CD8-positive, alpha-beta memory T cell (primary cell): Measurements from ENCODE around the gene CPNE6. TPM values are rescaled to one million over a fixed set of nuclear protein-coding genes. Genes with fewer than 3 reads are reported as not detected.

Experiments
- CTCF ChIA-PET: fragments of 350-600 bp; sonication (Branson Sonifier 250); formaldehyde crosslinking; loops from one replicate; lab custom pipeline; 2021; ENCODE audit warnings: antibody characterized with exemption; lab: Charles Lee
- POLR2A ChIA-PET: fragments of 350-600 bp; sonication (Branson Sonifier 250); formaldehyde crosslinking; loops from one replicate; lab custom pipeline; 2021; ENCODE audit warnings: antibody characterized with exemption; lab: Charles Lee
- DNase-seq, 5 donors: peaks; one replicate each; pipeline versions ENCODE4 v3.0.0 to v3.0.0-alpha.2; 2020 to 2022; ENCODE audit warnings: mixed read lengths in 1 of 5
- H3K27ac ChIP-seq: one replicate; pipeline ENCODE4 v1.7.0; 2013; ENCODE audit warnings: low read depth, mild to moderate bottlenecking, low read length, moderate library complexity
- H3K27me3 ChIP-seq: 2 replicates; pipeline ENCODE4 v1.7.0; 2013; ENCODE audit warnings: low read length, mild to moderate bottlenecking; ENCODE audit not compliant: insufficient read depth, poor library complexity, severe bottlenecking
- H3K36me3 ChIP-seq: 2 replicates; pipeline ENCODE4 v1.7.0; 2013; ENCODE audit warnings: mild to moderate bottlenecking, low read length, moderate library complexity; ENCODE audit not compliant: insufficient read depth
- H3K4me1 ChIP-seq: 2 replicates; pipeline ENCODE4 v1.7.0; 2013; ENCODE audit warnings: mild to moderate bottlenecking, low read length, moderate library complexity; ENCODE audit not compliant: insufficient read depth
- H3K4me3 ChIP-seq: 2 replicates; pipeline ENCODE4 v1.7.0; 2013; ENCODE audit warnings: mild to moderate bottlenecking, low read length
- H3K9me3 ChIP-seq: 2 replicates; pipeline ENCODE4 v1.7.0; 2013; ENCODE audit warnings: mild to moderate bottlenecking, low read length
- H3K27ac Mint-ChIP-seq, 8 donors: one replicate each; pipeline ENCODE4 v1.8.0; 2020 to 2021; ENCODE audit warnings: mixed read lengths in 8 of 8, mild to moderate bottlenecking in 6 of 8, inconsistent platforms in 3 of 8, moderate library complexity in 3 of 8
- H3K27me3 Mint-ChIP-seq, 2 donors: one replicate each; pipeline ENCODE4 v1.8.0; 2020 to 2021; ENCODE audit warnings: mixed read lengths in 2 of 2, mild to moderate bottlenecking in 1 of 2, moderate library complexity in 1 of 2
- H3K36me3 Mint-ChIP-seq, 3 donors: one replicate each; pipeline ENCODE4 v1.8.0; 2020 to 2021; ENCODE audit warnings: mixed read lengths in 3 of 3, inconsistent platforms in 1 of 3, mild to moderate bottlenecking in 1 of 3
- H3K4me1 Mint-ChIP-seq, 3 donors: one replicate each; pipeline ENCODE4 v1.8.0; 2020 to 2021; ENCODE audit warnings: mixed read lengths in 3 of 3, inconsistent platforms in 1 of 3, mild to moderate bottlenecking in 1 of 3
- H3K4me3 Mint-ChIP-seq, 7 donors: one replicate each; pipeline ENCODE4 v1.8.0; 2020 to 2021; ENCODE audit warnings: mixed read lengths in 7 of 7, mild to moderate bottlenecking in 6 of 7, moderate library complexity in 4 of 7, inconsistent platforms in 2 of 7
- H3K9me3 Mint-ChIP-seq, 5 donors: one replicate each; pipeline ENCODE4 v1.8.0; 2020 to 2022; ENCODE audit warnings: mixed read lengths in 5 of 5, mild to moderate bottlenecking in 3 of 5, moderate library complexity in 2 of 5, inconsistent platforms in 1 of 5
- polyA plus RNA-seq: library from polyadenylated mRNA; unstranded; fragments of 300-500 nt; fragmentation: Illumina TruSeq; gene quantifications from one replicate; pipeline ENCODE4 v1.2.3, GENCODE V29; 2021
- total RNA-seq, 2 experiments: library from RNA; stranded (reverse); gene quantifications; one replicate each; pipeline ENCODE4 v1.2.3, GENCODE V29; 2021

The CPNE6 gene
- total and polyA plus RNA-seq, 3 experiments from 2014 or later, result not detected

- Histone ChIP-seq H3K27ac (no peak overlapping the region), H3K9me3 (no peaks in the 10 kb centered on the region), H3K4me3 (no peak overlapping the region), H3K27me3 (no peaks in the 10 kb centered on the region), H3K36me3 (no peaks in the 10 kb centered on the region), H3K4me1 (peaks cover 9% of the 10 kb centered on the region)
- CTCF ChIA-PET, result interaction anchor here (3.1 to 6.3 kb wide), 5 partner anchors 27 to 105 kb away, joined by 18 to 114 read pairs (median 67); partner anchors contain the start of genes DCAF11, IRF9, NRL and PCK2
- H3K27ac Mint-ChIP-seq, result peak overlapping the region in 1 of 8 donors; percentile 58
- H3K27me3 Mint-ChIP-seq, result peaks cover 0 to 8% of the 10 kb centered on the region in 2 donors
- H3K4me1 Mint-ChIP-seq, result peaks cover 15 to 17% (median 17%) of the 10 kb centered on the region in 3 donors
- H3K4me3 Mint-ChIP-seq, result no peak overlapping the region
- H3K9me3 Mint-ChIP-seq, result no peaks in the 10 kb centered on the region
- peaks cover 0 to 1% (median 0%) of the 10 kb centered on the region in 3 donors for H3K36me3 Mint-ChIP-seq
- POLR2A ChIA-PET, result interaction anchor here (1.2 kb wide), 1 partner anchor 25 kb away, joined by 5 read pairs; no protein-coding TSS in a partner anchor
- DNase-seq, result no peak
These were observed 15.2 kb upstream of the CPNE6 start for GRCh38 chr14:24055971-24056799.

GRCh38 chr14:24056800-24057184 lies 14.6 kb upstream of the CPNE6 start:
- Histone ChIP-seq H3K36me3 (no peaks in the 10 kb centered on the region), H3K9me3 (no peaks in the 10 kb centered on the region), H3K27ac (no peak overlapping the region), H3K4me1 (peaks cover 9% of the 10 kb centered on the region), H3K27me3 (no peaks in the 10 kb centered on the region), H3K4me3 (no peak overlapping the region)
- ChIA-PET POLR2A (interaction anchor here (0.5 to 1.2 kb wide), 2 partner anchors 24 to 171 kb away, joined by 3 to 5 read pairs; no protein-coding TSS in a partner anchor), CTCF (interaction anchor here (1.2 to 6.3 kb wide), 8 partner anchors 10 to 104 kb away, joined by 3 to 114 read pairs (median 20); partner anchors contain the start of genes DCAF11, IRF9, NRL and PCK2)
- H3K4me3 Mint-ChIP-seq, result no peak overlapping the region
- H3K27me3 Mint-ChIP-seq, result peaks cover 0 to 8% of the 10 kb centered on the region in 2 donors
- H3K4me1 Mint-ChIP-seq, result peaks cover 13 to 16% (median 14%) of the 10 kb centered on the region in 3 donors
- H3K9me3 Mint-ChIP-seq, result no peaks in the 10 kb centered on the region
- DNase-seq, result no peak
- H3K36me3 Mint-ChIP-seq, result peaks cover 0 to 1% (median 0%) of the 10 kb centered on the region in 3 donors
- H3K27ac Mint-ChIP-seq, result peak overlapping the region in 1 of 8 donors; percentile 58

- DNase-seq, result no peak
These were observed 14.1 kb upstream of the CPNE6 start for GRCh38 chr14:24057271-24057670.

GRCh38 chr14:24057867-24058259 lies 13.5 kb upstream of the CPNE6 start:
- Histone ChIP-seq H3K36me3 (no peaks in the 10 kb centered on the region), H3K4me1 (peaks cover 4% of the 10 kb centered on the region), H3K4me3 (no peak overlapping the region), H3K9me3 (no peaks in the 10 kb centered on the region), H3K27me3 (no peaks in the 10 kb centered on the region), H3K27ac (no peak overlapping the region)
- no peak for DNase-seq
- Mint-ChIP-seq H3K36me3 (peaks cover 0 to 1% (median 0%) of the 10 kb centered on the region in 3 donors), H3K27me3 (peaks cover 0 to 5% of the 10 kb centered on the region in 2 donors), H3K4me3 (peak overlapping the region in 1 of 7 donors; percentile 22), H3K27ac (peak overlapping the region in 2 of 8 donors; percentile 85 to 86), H3K9me3 (no peaks in the 10 kb centered on the region), H3K4me1 (peaks cover 8 to 13% (median 9%) of the 10 kb centered on the region in 3 donors)
- CTCF ChIA-PET, result interaction anchor here (0.9 to 6.3 kb wide), 16 partner anchors 11 to 249 kb away, joined by 3 to 114 read pairs (median 4); partner anchors contain the start of genes DCAF11, DHRS4L2, IRF9 and NRL
- POLR2A ChIA-PET, result interaction anchor here (0.6 to 1.1 kb wide), 2 partner anchors 23 to 68 kb away, joined by 3 to 4 read pairs; no protein-coding TSS in a partner anchor

More at GRCh38 chr14:24057271-24057670, 14.1 kb upstream of the CPNE6 start:
- Mint-ChIP-seq H3K4me1 (peaks cover 13 to 16% (median 14%) of the 10 kb centered on the region in 3 donors), H3K9me3 (no peaks in the 10 kb centered on the region), H3K4me3 (no peak overlapping the region), H3K36me3 (peaks cover 0 to 1% (median 0%) of the 10 kb centered on the region in 3 donors), H3K27ac (no peak overlapping the region), H3K27me3 (peaks cover 0 to 8% of the 10 kb centered on the region in 2 donors)
- H3K27me3 ChIP-seq, result no peaks in the 10 kb centered on the region
- H3K4me3 ChIP-seq, result no peak overlapping the region
- no peak overlapping the region for H3K27ac ChIP-seq
- ChIA-PET CTCF (interaction anchor here (1.1 to 6.3 kb wide), 12 partner anchors 10 to 249 kb away, joined by 3 to 114 read pairs (median 5); partner anchors contain the start of genes DCAF11, IRF9, NRL and PCK2), POLR2A (interaction anchor here (0.5 kb wide), 1 partner anchor 171 kb away, joined by 3 read pairs; no protein-coding TSS in a partner anchor)
- H3K4me1 ChIP-seq, result peaks cover 9% of the 10 kb centered on the region
- H3K36me3 ChIP-seq, result no peaks in the 10 kb centered on the region
- H3K9me3 ChIP-seq, result no peaks in the 10 kb centered on the region

GRCh38 chr14:24058260-24058950 lies 13.0 kb upstream of the CPNE6 start:
- Histone ChIP-seq H3K4me3 (no peak overlapping the region), H3K27ac (no peak overlapping the region), H3K36me3 (no peaks in the 10 kb centered on the region), H3K27me3 (no peaks in the 10 kb centered on the region), H3K4me1 (no peaks in the 10 kb centered on the region), H3K9me3 (no peaks in the 10 kb centered on the region)
- no peaks in the 10 kb centered on the region for H3K36me3 Mint-ChIP-seq
- H3K27me3 Mint-ChIP-seq, result peaks cover 0 to 1% of the 10 kb centered on the region in 2 donors
- H3K4me1 Mint-ChIP-seq, result peaks cover 3 to 8% (median 4%) of the 10 kb centered on the region in 3 donors
- DNase-seq, result peak; percentile 43 to 67 (median 52)
- ChIA-PET CTCF (interaction anchor here (0.6 to 6.3 kb wide), 16 partner anchors 11 to 251 kb away, joined by 3 to 114 read pairs (median 4); partner anchors contain the start of genes DCAF11, DHRS4L2, IRF9 and NRL), POLR2A (interaction anchor here (0.6 to 1.1 kb wide), 2 partner anchors 22 to 69 kb away, joined by 3 to 4 read pairs; no protein-coding TSS in a partner anchor)
- peak overlapping the region in 1 of 7 donors; percentile 22 for H3K4me3 Mint-ChIP-seq
- peak overlapping the region in 3 of 8 donors; percentile 65 to 86 (median 85) for H3K27ac Mint-ChIP-seq
- H3K9me3 Mint-ChIP-seq, result no peaks in the 10 kb centered on the region

- Mint-ChIP-seq H3K9me3 (no peaks in the 10 kb centered on the region), H3K27me3 (peaks cover 0 to 3% of the 10 kb centered on the region in 2 donors), H3K27ac (peak overlapping the region in 1 of 8 donors; percentile 57), H3K4me3 (no peak overlapping the region), H3K36me3 (no peaks in the 10 kb centered on the region), H3K4me1 (peaks cover 0 to 6% (median 0%) of the 10 kb centered on the region in 3 donors)
- H3K4me3 ChIP-seq, result no peak overlapping the region
- CTCF ChIA-PET, result interaction anchor here (0.6 to 6.3 kb wide), 14 partner anchors 10 to 250 kb away, joined by 3 to 114 read pairs (median 4); partner anchors contain the start of genes DCAF11, DHRS4L2, IRF9 and NRL
- H3K27me3 ChIP-seq, result no peaks in the 10 kb centered on the region
- H3K4me1 ChIP-seq, result no peaks in the 10 kb centered on the region
- POLR2A ChIA-PET, result interaction anchor here (1.1 kb wide), 1 partner anchor 22 kb away, joined by 4 read pairs; no protein-coding TSS in a partner anchor
- no peak overlapping the region for H3K27ac ChIP-seq
- no peak for DNase-seq
- H3K36me3 ChIP-seq, result no peaks in the 10 kb centered on the region
- H3K9me3 ChIP-seq, result no peaks in the 10 kb centered on the region
These were observed 12.3 kb upstream of the CPNE6 start for GRCh38 chr14:24058951-24059475.

GRCh38 chr14:24059841-24060388 lies 11.4 kb upstream of the CPNE6 start:
- Histone ChIP-seq H3K27me3 (no peaks in the 10 kb centered on the region), H3K4me1 (no peaks in the 10 kb centered on the region), H3K9me3 (no peaks in the 10 kb centered on the region), H3K27ac (no peak overlapping the region), H3K36me3 (no peaks in the 10 kb centered on the region), H3K4me3 (no peak overlapping the region)
- no peaks in the 10 kb centered on the region for H3K36me3 Mint-ChIP-seq
- ChIA-PET CTCF (interaction anchor here (4.8 kb wide), 1 partner anchor 23 kb away, joined by 67 read pairs; no protein-coding TSS in a partner anchor), POLR2A (no interaction called here)
- H3K4me3 Mint-ChIP-seq, result no peak overlapping the region
- H3K9me3 Mint-ChIP-seq, result no peaks in the 10 kb centered on the region
- no peak for DNase-seq
- peaks cover 0 to 3% of the 10 kb centered on the region in 2 donors for H3K27me3 Mint-ChIP-seq
- H3K4me1 Mint-ChIP-seq, result peaks cover 0 to 4% (median 0%) of the 10 kb centered on the region in 3 donors
- peak overlapping the region in 1 of 8 donors; percentile 97 for H3K27ac Mint-ChIP-seq
